WTC11 (cell line): ENCODE measurements around the gene PCBP3. TPM values are rescaled to one million over a fixed set of nuclear protein-coding genes. Genes with fewer than 3 reads are reported as not detected.
"Not testable (repeated sequence)": the region's sequence is repeated elsewhere in the genome, so short reads cannot be mapped to it uniquely, and the experiment has no call there.

Source experiments
- ATAC-seq: fragments of 200-7000 bp; cut with Tn5 transposase; 2 replicates; pipeline ENCODE4 v1.10.0; 2021; ENCODE audit warnings: mild to moderate bottlenecking, moderate library complexity
- CTCF ChIA-PET: fragments of 300-600 bp; sonication (Branson Sonifier 250); formaldehyde crosslinking; loops from one replicate; lab custom pipeline; 2021; ENCODE audit warnings: antibody characterized with exemption; lab: Charles Lee
- POLR2A ChIA-PET: fragments of 350-600 bp; sonication (Branson Sonifier 250); formaldehyde crosslinking; loops from one replicate; lab custom pipeline; 2021; ENCODE audit warnings: antibody characterized with exemption; lab: Charles Lee
- DNase-seq: peaks from one replicate; pipeline ENCODE4 v3.0.0; 2021; ENCODE audit warnings: low spot score
- H3K27ac Mint-ChIP-seq: 2 replicates; pipeline ENCODE4 v1.8.0; 2021; ENCODE audit warnings: mixed read lengths
- H3K27me3 Mint-ChIP-seq: 2 replicates; pipeline ENCODE4 v1.8.0; 2021; ENCODE audit warnings: low read depth, mild to moderate bottlenecking, moderate library complexity, mixed read lengths
- H3K36me3 Mint-ChIP-seq: 2 replicates; pipeline ENCODE4 v1.8.0; 2021; ENCODE audit warnings: mixed read lengths
- H3K4me1 Mint-ChIP-seq: 2 replicates; pipeline ENCODE4 v1.8.0; 2022; ENCODE audit warnings: mixed read lengths
- H3K4me3 Mint-ChIP-seq: 2 replicates; pipeline ENCODE4 v1.8.0; 2021; ENCODE audit warnings: mild to moderate bottlenecking, moderate library complexity, mixed read lengths
- H3K9me3 Mint-ChIP-seq: 2 replicates; pipeline ENCODE4 v1.8.0; 2021; ENCODE audit warnings: mixed read lengths
- ATF1 ChIP-seq: sonication (generic); formaldehyde crosslinking; IDR thresholded peaks from 2 replicates; pipeline ENCODE4 v1.8.1; 2023; ENCODE audit warnings: mild to moderate bottlenecking, moderate library complexity, missing genetic modification reagents
- CREM ChIP-seq: sonication (generic); formaldehyde crosslinking; IDR thresholded peaks from 2 replicates; pipeline ENCODE4 v1.8.1; 2022; ENCODE audit warnings: mild to moderate bottlenecking, missing genetic modification reagents, moderate library complexity
- ELF4 ChIP-seq: sonication (generic); formaldehyde crosslinking; IDR thresholded peaks from 2 replicates; pipeline ENCODE4 v1.8.1; 2022; ENCODE audit warnings: low read depth, mild to moderate bottlenecking, moderate library complexity, missing genetic modification reagents
- ESRRA ChIP-seq: sonication (generic); formaldehyde crosslinking; IDR thresholded peaks from 2 replicates; pipeline ENCODE4 v1.8.1; 2022; ENCODE audit warnings: mild to moderate bottlenecking, missing genetic modification reagents, borderline replicate concordance
- FOXJ3 ChIP-seq: sonication (generic); formaldehyde crosslinking; IDR thresholded peaks from 2 replicates; pipeline ENCODE4 v1.9.0; 2021; ENCODE audit warnings: missing genetic modification reagents, mild to moderate bottlenecking, borderline replicate concordance
- GRHL2 ChIP-seq: fragments of 250-450 bp; sonication (Bioruptor Pico); IDR thresholded peaks from 2 replicates; pipeline ENCODE4 v1.8.0; 2022; ENCODE audit warnings: mild to moderate bottlenecking, moderate library complexity; ENCODE audit not compliant: insufficient replicate concordance, severe bottlenecking
- JUN ChIP-seq: sonication (generic); formaldehyde crosslinking; IDR thresholded peaks from 2 replicates; pipeline ENCODE4 v1.8.0; 2023; ENCODE audit warnings: mild to moderate bottlenecking, missing genetic modification reagents
- KAT7 ChIP-seq: sonication (generic); formaldehyde crosslinking; IDR thresholded peaks from 2 replicates; pipeline ENCODE4 v1.8.1; 2023; ENCODE audit warnings: missing genetic modification reagents, mild to moderate bottlenecking, borderline replicate concordance
- NFE2L1 ChIP-seq: sonication (generic); formaldehyde crosslinking; IDR thresholded peaks from 2 replicates; pipeline ENCODE4 v1.8.1; 2023; ENCODE audit warnings: missing genetic modification reagents
- ZNF138 ChIP-seq: sonication (generic); formaldehyde crosslinking; conservative IDR thresholded peaks from 2 replicates; pipeline ENCODE4 v1.8.1; 2022; ENCODE audit warnings: mild to moderate bottlenecking, moderate library complexity, missing genetic modification reagents
- ZNF263 ChIP-seq: sonication (generic); formaldehyde crosslinking; IDR thresholded peaks from 2 replicates; pipeline ENCODE4 v1.8.1; 2022; ENCODE audit warnings: low read depth, mild to moderate bottlenecking, moderate library complexity, missing genetic modification reagents
- ZNF317 ChIP-seq: sonication (generic); formaldehyde crosslinking; IDR thresholded peaks from 2 replicates; pipeline ENCODE4 v1.8.1; 2023; ENCODE audit warnings: low read depth, mild to moderate bottlenecking, moderate library complexity, missing genetic modification reagents, borderline replicate concordance
- ZNF416 ChIP-seq: fragments of 250-450 bp; sonication (Bioruptor Pico); IDR thresholded peaks from 2 replicates; pipeline ENCODE4 v1.9.0; 2021; ENCODE audit warnings: mild to moderate bottlenecking, inconsistent platforms
- ZNF423 ChIP-seq: fragments of 250-450 bp; sonication (Bioruptor Pico); IDR thresholded peaks from 2 replicates; pipeline ENCODE4 v2.1.2; 2022; ENCODE audit warnings: mild to moderate bottlenecking, moderate library complexity
- ZNF425 ChIP-seq: fragments of 250-450 bp; sonication (Bioruptor Pico); conservative IDR thresholded peaks from 2 replicates; pipeline ENCODE4 v1.9.0; 2021; ENCODE audit warnings: mild to moderate bottlenecking
- ZNF671 ChIP-seq: fragments of 250-450 bp; sonication (Bioruptor Pico); IDR thresholded peaks from 2 replicates; pipeline ENCODE4 v1.8.0; 2021; ENCODE audit warnings: mild to moderate bottlenecking
- total RNA-seq: library from RNA; stranded (reverse); gene quantifications from 3 replicates; pipeline ENCODE4 v1.2.3, GENCODE V29; 2021
- TF ChIP-seq, protein P1 (sequence below): fragments of 250-450 bp; sonication (Bioruptor Pico); IDR thresholded peaks from 2 replicates; pipeline ENCODE4 v2.1.2; 2022; ENCODE audit warnings: mild to moderate bottlenecking, moderate library complexity
- TF ChIP-seq, protein P2 (sequence below): sonication (generic); formaldehyde crosslinking; IDR thresholded peaks from 2 replicates; pipeline ENCODE4 v1.8.1; 2022; ENCODE audit warnings: low read depth, missing genetic modification reagents, borderline replicate concordance
- TF ChIP-seq, protein P3 (sequence below): fragments of 250-450 bp; sonication (Bioruptor Pico); IDR thresholded peaks from 2 replicates; pipeline ENCODE4 v1.9.0; 2021; ENCODE audit warnings: mild to moderate bottlenecking, borderline replicate concordance
- TF ChIP-seq, protein P4 (sequence below): fragments of 250-450 bp; sonication (Bioruptor Pico); IDR thresholded peaks from 2 replicates; pipeline ENCODE4 v1.9.0; 2021; ENCODE audit warnings: mild to moderate bottlenecking

PCBP3 gene
- total RNA-seq, 1 experiment from 2014 or later, result 8.5 TPM

DNA sequence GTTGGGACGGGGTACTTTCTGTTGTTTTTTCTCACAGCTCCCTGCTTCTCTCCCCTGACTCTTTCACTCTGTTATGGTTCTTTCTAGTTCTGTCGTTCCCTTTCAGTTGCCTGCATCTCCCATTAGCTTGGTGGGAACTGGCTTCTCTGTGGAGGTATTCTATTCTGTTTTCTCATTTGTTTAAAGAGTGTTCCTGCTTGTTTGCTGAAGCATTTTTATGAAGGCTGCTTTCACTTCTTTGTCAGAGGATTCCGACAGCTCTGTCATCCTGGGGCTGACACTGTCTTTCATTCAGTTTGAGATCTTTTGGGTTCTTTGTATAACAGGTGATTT is 242.0 kb downstream of the PCBP3 start:
- CTCF ChIA-PET, result no interaction called here
- Mint-ChIP-seq H3K4me3 (no peak overlapping the region), H3K4me1 (peaks cover under 1% of the 10 kb centered on the region), H3K9me3 (no peaks in the 10 kb centered on the region), H3K27ac (peak overlapping the region; percentile 20; the same call in 1 of the 2 replicates), H3K36me3 (no peaks in the 10 kb centered on the region), H3K27me3 (no peaks in the 10 kb centered on the region; the same call in none of the 2 replicates)
- TF ChIP-seq, protein P1, sequence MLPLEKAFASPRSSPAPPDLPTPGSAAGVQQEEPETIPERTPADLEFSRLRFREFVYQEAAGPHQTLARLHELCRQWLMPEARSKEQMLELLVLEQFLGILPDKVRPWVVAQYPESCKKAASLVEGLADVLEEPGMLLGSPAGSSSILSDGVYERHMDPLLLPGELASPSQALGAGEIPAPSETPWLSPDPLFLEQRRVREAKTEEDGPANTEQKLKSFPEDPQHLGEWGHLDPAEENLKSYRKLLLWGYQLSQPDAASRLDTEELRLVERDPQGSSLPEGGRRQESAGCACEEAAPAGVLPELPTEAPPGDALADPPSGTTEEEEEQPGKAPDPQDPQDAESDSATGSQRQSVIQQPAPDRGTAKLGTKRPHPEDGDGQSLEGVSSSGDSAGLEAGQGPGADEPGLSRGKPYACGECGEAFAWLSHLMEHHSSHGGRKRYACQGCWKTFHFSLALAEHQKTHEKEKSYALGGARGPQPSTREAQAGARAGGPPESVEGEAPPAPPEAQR (CRISPR knock-in tag), result no peak
- TF ChIP-seq ELF4 (CRISPR knock-in tag) (no peak), ESRRA (no peak), ATF1 (CRISPR knock-in tag) (no peak), NFE2L1 (no peak), ZNF317 (CRISPR knock-in tag) (no peak), ZNF423 (no peak), ZNF416 (CRISPR knock-in tag) (no peak), CREM (no peak), ZNF671 (CRISPR knock-in tag) (no peak), FOXJ3 (CRISPR knock-in tag) (no peak), GRHL2 (no peak), ZNF425 (no peak), ZNF263 (CRISPR knock-in tag) (no peak), ZNF138 (CRISPR knock-in tag) (no peak), KAT7 (no peak), JUN (CRISPR knock-in tag) (no peak)
- TF ChIP-seq, protein P2, sequence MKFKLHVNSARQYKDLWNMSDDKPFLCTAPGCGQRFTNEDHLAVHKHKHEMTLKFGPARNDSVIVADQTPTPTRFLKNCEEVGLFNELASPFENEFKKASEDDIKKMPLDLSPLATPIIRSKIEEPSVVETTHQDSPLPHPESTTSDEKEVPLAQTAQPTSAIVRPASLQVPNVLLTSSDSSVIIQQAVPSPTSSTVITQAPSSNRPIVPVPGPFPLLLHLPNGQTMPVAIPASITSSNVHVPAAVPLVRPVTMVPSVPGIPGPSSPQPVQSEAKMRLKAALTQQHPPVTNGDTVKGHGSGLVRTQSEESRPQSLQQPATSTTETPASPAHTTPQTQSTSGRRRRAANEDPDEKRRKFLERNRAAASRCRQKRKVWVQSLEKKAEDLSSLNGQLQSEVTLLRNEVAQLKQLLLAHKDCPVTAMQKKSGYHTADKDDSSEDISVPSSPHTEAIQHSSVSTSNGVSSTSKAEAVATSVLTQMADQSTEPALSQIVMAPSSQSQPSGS (CRISPR knock-in tag), result no peak
- TF ChIP-seq, protein P3, sequence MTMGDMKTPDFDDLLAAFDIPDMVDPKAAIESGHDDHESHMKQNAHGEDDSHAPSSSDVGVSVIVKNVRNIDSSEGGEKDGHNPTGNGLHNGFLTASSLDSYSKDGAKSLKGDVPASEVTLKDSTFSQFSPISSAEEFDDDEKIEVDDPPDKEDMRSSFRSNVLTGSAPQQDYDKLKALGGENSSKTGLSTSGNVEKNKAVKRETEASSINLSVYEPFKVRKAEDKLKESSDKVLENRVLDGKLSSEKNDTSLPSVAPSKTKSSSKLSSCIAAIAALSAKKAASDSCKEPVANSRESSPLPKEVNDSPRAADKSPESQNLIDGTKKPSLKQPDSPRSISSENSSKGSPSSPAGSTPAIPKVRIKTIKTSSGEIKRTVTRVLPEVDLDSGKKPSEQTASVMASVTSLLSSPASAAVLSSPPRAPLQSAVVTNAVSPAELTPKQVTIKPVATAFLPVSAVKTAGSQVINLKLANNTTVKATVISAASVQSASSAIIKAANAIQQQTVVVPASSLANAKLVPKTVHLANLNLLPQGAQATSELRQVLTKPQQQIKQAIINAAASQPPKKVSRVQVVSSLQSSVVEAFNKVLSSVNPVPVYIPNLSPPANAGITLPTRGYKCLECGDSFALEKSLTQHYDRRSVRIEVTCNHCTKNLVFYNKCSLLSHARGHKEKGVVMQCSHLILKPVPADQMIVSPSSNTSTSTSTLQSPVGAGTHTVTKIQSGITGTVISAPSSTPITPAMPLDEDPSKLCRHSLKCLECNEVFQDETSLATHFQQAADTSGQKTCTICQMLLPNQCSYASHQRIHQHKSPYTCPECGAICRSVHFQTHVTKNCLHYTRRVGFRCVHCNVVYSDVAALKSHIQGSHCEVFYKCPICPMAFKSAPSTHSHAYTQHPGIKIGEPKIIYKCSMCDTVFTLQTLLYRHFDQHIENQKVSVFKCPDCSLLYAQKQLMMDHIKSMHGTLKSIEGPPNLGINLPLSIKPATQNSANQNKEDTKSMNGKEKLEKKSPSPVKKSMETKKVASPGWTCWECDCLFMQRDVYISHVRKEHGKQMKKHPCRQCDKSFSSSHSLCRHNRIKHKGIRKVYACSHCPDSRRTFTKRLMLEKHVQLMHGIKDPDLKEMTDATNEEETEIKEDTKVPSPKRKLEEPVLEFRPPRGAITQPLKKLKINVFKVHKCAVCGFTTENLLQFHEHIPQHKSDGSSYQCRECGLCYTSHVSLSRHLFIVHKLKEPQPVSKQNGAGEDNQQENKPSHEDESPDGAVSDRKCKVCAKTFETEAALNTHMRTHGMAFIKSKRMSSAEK, result no peak
- TF ChIP-seq, protein P4, sequence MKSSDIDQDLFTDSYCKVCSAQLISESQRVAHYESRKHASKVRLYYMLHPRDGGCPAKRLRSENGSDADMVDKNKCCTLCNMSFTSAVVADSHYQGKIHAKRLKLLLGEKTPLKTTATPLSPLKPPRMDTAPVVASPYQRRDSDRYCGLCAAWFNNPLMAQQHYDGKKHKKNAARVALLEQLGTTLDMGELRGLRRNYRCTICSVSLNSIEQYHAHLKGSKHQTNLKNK (CRISPR knock-in tag), result no peak
- ATAC-seq, result no peak
- DNase-seq, result no peak
- POLR2A ChIA-PET, result no interaction called here

- POLR2A ChIA-PET, CTCF ChIA-PET, H3K4me3 Mint-ChIP-seq, H3K9me3 Mint-ChIP-seq, H3K27me3 Mint-ChIP-seq, ATAC-seq, H3K4me1 Mint-ChIP-seq, H3K36me3 Mint-ChIP-seq, DNase-seq: not testable (repeated sequence)
- peak overlapping the region; percentile 20 for H3K27ac Mint-ChIP-seq
These were observed 242.5 kb downstream of the PCBP3 start for GRCh38 chr21:45885930-45886601.
